HUDEP-2 (cell line): Measurements from ENCODE around the gene COPS7A.

ENCODE experiments used
- DNase-seq, 76 experiments: peaks; one replicate each; lab custom pipeline; 2025; ENCODE audit not compliant: unreplicated experiment in 76 of 76; lab: John Stamatoyannopoulos, UW

The COPS7A gene

DNA sequence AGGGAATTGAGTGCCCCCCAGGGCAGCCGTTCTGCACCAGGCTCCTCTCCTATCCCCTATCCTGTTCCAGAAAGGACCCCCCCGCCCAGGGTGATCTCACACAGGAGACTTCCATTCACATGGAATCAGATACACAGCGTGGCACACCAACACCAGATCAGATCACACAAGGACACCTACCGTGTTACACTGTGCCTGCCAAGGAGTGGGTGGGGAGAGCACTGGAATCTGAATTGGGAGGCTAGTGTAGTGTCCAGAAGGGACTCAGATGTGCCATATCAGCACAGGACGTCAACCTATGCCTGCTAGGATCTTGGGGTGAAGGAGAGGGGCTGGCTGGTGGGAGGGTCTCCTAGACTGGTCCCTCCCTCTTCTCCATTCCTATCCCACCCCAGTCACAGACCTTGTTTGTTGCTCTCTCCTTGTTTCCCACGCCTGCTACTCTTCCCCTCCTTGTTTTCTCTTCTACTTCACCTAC is 44.6 kb downstream of the COPS7A start:
- DNase-seq = peak in 3 of 76 experiments; percentile 12 to 24 (median 13)

DNA sequence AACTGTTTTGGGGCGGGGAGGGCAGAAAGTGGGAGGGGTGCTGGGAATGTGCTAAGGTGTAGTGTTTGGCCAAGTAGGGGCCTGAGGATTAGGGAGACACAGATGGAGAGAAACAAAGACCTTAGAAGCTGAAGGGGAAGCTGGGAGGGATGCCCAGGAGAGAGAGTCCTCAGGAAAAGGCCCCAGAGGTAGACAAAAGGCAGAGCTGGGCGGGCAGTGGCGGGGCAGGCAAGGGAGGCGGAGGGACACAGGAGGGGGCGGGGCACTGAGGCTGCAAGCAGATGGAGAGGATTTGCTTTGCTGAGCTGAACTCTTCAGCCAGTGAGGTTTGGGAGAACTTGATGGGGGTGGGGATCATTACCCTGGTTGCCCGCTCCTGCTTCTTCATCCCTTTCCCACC is 45.1 kb downstream of the COPS7A start:
- DNase-seq = peak in 26 of 76 experiments; percentile 6 to 52 (median 29)

DNA sequence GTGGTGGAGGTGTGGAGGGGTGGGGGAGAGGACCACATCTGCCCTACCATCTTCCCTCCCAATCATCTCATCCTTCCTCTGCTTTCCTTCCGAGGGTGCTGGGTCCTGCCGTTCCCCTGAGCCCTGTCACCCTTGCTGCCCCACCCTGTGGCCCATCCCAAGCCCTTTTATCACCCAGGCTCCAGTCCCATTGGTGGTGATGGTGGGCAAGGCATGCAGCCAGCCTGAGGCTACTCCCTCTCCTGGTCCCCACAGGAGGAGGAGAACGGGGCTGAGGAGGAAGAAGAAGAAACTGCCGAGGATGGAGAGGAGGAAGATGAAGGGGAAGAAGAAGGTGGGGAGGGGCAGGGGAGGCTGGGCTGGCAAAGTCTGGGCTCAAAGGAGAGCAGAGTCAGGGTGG is 45.8 kb downstream of the COPS7A start:
- DNase-seq = peak in 24 of 76 experiments; percentile 7 to 56 (median 23)

DNA sequence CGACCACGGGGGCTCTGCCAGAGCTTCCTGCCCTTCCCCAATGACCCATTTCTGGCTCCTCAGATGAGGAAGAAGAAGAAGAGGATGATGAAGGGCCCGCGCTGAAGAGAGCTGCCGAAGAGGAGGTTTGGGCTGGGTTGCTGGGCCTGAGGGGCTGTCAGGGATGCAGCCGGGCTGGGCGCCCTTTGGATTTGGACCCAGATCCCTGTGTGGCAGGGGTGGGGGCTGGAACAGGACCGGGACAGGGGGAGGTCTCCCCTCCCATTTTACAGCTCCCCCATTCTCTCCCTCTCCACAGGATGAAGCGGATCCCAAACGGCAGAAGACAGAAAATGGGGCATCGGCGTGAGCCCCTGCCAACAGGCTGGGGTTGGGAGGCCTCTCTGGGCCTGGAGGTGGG is 46.2 kb downstream of the COPS7A start:
- no peak for DNase-seq

DNA sequence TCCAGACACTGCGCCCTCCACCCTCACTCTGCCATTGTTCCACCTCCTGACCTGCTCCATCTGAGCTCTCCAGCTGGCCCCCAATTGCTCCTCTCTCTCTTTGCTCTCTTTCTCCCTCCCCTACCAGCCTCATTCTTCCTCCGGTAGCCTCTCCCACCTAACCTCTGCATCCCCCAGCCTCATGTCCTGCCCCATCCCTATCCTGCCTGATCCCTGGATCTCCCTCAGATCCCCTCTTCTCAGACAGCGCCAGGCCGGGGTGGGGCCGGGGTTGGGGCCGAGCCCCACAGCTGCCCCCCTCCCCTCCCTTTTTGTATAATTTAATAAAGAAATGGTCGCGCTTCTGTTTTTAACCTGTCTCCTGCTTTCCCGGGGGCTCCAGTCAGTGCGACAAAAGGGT is 46.8 kb downstream of the COPS7A start:
- DNase-seq = no peak

DNA sequence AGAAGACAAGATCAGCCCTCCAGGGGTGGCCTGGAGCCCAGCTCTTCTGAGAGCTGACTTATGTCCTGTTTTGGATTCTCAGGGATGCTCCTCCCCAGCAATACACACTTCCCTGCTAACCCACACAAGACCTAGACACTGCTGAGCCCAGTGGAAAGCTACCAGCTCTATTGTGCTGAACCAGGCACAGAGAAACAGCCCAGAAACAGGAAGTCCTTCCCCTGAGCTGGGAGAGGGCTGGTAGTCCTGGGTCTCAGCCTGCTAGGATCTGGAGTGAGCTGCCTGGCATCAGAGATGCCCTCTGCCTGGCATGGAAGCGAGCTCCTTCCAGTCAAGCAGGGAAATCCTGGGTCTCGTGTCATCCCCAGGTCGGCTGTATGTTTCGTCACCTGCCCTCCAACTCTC is 47.2 kb downstream of the COPS7A start:
- DNase-seq = no peak

DNA sequence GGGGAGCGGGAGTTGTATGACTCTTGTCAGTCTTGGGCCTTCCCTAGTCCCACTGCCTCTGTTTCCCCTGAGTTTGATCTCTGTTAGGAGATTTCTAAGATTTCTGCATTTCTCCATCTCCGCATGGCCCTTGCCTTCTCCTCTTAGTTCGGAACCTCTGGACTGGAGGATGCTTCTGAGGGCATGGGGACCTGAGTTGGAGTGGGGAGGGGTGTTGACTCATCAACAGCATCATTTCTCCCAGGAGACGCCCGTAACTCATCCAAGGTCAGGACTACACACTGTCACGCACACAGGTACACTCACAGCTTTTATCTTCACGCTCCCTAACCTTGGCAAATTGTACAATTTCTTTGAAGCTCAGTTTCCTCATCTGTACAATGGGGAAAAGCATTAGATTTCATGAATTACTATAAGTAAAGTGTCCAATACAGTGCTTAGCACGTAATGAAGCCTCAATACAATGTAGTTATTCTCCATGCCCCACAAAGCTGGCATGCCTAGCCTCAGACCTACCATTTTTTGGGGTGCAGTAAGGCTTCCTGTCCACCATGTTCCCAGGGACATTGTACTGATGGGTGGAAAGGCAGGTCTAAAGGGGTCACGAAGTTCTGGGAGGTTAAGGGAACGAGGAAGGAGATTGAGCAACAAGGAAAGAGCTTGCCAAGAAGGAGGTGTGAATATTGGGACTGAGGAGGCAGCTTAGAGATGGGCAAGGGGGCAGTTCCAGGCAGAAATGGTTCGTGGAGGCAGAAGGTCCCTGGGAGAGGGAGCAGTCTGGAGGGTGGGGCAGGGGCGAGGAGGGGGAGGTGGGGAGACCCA is 47.9 kb downstream of the COPS7A start:
- DNase-seq = no peak

DNA sequence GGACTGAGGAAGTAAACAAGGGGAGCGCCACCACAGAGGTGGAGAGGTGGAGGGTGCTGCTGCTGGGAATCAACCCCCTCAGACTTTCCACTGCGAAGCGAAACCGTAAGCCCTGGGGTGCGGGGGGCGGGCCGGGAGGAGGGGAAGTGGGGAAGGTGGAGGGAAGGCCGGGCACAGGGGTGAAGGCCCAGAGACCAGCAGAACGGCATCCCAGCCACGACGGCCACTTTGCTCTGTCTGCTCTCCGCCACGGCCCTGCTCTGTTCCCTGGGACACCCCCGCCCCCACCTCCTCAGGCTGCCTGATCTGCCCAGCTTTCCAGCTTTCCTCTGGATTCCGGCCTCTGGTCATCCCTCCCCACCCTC is 48.5 kb downstream of the COPS7A start, which contains the start of gene LAG3:
Gene LAG3 (plus strand): TSS at position 190 of the 365 bp plus-strand sequence. CDS start 333 bp downstream, outside the sequence.
- no peak for DNase-seq

DNA sequence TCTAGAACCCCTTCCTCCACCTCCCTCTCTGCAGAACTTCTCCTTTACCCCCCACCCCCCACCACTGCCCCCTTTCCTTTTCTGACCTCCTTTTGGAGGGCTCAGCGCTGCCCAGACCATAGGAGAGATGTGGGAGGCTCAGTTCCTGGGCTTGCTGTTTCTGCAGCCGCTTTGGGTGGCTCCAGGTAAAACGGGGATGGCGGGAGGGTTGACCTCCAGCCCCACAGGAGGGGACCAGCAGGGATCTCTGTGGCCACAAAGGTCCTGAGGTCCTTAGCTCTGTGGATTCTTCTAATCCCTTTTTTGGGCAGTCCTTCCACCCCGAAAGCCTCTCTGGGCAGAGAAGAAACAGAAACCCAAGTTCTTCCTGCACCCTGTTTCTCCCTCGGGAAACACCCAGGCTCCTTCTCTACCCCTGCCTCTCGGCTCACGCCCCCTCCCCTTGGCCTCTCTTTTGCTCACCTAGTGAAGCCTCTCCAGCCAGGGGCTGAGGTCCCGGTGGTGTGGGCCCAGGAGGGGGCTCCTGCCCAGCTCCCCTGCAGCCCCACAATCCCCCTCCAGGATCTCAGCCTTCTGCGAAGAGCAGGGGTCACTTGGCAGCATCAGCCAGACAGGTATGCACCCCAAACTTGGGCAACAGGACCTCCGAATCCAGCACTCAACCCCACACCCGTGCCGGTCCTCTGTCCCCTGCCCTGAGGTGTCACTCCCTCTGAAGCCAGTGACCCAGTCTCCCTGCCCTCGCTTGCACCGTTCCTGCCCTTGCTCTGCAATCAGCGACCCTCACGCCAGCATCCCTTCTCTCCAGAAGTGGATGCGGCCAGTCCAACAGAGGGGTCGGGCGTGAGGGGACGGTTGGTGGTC is 49.1 kb downstream of the COPS7A start:
- DNase-seq = no peak

DNA sequence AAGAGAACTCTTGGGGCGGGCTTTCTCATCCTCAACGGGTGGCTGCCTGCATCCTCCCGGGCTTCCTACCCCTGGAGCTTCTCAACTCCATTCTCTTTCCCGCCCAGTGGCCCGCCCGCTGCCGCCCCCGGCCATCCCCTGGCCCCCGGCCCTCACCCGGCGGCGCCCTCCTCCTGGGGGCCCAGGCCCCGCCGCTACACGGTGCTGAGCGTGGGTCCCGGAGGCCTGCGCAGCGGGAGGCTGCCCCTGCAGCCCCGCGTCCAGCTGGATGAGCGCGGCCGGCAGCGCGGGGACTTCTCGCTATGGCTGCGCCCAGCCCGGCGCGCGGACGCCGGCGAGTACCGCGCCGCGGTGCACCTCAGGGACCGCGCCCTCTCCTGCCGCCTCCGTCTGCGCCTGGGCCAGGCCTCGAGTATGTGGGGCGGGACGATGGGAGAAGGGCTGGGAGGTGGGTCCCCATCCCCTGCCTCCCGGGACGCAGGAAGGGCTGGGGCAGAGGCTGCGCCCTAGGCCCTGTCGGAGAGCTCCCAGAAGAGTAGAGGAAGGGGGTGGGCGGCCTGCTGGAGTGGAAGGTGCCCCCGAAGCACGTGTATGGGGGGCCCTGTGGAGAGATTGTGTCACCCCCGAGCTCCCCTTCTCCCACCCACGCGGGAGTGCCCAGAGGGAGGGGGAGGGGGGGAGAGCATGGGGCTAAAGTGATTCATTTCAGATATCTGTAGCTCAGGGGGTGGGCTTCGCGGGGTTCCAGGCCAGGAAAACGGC is 49.9 kb downstream of the COPS7A start:
- no peak for DNase-seq

DNA sequence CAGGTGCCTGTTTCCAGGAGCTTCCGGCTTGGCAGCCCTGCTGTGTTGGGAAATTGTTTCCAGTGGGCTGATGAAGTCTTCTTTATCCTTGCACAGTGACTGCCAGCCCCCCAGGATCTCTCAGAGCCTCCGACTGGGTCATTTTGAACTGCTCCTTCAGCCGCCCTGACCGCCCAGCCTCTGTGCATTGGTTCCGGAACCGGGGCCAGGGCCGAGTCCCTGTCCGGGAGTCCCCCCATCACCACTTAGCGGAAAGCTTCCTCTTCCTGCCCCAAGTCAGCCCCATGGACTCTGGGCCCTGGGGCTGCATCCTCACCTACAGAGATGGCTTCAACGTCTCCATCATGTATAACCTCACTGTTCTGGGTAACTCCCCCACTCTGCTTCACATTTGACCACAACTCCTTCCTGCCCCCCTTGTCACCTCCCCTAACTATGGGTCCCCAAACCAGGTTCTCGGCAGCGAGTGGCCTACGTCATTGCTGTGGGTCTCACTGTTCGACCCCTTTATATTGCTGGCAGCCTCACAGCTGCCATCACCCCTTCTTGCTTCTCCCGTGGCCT is 50.7 kb downstream of the COPS7A start:
- DNase-seq = no peak

DNA sequence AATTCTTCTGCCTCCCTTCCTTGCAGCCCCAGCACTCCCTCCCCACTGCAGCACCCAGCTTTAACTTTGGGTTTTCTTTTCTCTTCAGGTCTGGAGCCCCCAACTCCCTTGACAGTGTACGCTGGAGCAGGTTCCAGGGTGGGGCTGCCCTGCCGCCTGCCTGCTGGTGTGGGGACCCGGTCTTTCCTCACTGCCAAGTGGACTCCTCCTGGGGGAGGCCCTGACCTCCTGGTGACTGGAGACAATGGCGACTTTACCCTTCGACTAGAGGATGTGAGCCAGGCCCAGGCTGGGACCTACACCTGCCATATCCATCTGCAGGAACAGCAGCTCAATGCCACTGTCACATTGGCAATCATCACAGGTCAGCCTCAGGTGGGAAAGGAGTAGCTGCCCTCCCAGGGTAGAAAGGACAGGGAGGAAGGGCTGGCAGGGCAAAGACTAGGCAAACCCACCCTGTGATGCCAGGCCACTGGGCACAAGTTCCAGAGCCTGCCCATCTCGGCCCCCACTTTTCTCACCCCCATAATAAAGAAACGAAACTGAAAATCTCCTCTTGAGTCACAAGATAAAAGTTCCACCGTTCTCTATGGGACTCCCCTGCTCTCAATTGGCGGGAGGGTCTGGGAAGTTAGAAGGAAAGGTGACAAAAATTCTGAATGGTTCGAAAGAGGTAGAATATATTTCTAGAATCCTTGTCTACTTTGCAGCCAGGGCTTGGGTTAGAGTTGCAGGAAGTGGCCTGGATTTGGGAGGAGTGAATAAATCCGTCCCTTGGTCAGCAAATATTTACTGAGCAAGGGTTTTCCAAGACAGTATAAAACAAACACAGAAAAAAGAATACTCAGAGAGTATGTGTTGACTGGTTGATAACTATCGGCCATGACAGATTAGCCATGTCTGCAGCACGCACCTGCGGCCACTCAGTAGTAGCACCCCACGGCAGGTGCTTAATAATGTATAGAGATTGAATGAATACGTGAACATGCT is 51.6 kb downstream of the COPS7A start:
- DNase-seq = no peak

DNA sequence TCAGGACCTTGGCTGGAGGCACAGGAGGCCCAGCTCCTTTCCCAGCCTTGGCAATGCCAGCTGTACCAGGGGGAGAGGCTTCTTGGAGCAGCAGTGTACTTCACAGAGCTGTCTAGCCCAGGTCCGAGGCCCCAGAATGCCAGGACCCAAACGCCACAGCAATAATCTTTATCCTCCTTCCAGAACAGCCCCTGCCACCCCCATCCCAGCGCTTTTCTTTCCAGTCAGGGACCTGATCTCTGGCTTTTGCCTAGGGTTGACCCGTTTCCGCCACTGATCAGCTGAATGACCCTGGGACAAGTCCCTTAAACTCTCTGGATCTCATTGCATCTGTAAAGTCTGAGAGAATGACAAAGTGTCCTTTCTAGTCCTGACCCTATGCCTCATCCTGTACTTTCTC is 53.5 kb downstream of the COPS7A start:
- no peak for DNase-seq

DNA sequence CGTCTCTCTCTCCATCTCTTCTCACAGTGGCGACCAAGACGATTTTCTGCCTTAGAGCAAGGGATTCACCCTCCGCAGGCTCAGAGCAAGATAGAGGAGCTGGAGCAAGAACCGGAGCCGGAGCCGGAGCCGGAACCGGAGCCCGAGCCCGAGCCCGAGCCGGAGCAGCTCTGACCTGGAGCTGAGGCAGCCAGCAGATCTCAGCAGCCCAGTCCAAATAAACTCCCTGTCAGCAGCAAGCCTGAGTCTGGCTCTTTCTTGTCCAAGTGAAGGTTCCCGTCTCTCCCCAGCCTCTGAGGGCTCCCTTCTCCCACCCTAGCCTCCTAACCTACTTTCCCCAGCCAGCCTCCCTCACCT is 54.3 kb downstream of the COPS7A start:
- DNase-seq = no peak

DNA sequence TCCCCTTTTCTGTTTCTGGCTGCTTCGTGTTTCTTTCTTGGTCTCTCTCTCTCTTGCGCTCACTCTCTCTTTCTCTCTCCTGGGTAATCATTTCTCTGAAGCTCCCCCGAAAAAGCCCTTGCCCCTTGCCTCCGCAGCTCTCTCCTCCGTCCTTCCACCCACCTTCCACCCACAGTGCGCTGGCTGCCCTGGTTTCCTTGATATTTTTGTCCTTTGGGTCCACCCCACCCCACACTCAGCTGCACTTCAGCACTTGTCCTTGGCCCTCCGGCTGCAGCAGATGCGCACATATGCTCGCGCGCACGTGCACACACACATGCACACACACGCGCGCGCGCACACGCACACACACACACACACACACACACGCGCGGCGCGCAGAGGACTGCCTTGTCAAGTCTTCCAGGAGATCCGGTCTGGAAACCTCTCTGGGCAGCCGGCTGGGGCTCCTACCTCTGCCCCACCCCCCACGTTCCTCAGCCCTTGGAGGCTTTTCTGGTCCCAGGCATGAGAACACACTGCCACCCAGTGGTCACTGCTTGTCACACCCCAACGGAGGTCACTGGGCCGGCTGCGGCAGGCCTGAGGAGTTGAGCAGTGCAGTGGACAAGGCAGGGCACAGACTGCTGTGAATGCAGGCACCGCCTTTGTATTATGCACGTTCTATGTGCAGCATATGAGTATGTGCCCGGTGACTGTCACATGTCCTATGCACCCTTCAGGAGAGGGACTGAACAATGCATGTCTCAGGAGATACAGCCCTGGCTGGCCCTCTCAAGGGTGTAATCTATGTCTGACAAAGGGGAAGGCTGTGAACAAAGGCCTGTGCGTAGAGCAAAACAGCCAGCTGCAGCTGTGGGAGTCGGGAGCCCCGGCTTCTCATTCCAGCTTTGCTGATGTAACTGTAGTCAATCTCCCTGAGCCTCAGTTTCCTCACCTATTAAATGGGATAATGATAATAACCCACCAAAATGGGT is 55.0 kb downstream of the COPS7A start:
- DNase-seq = peak in 74 of 76 experiments; percentile 11 to 93 (median 83)

DNA sequence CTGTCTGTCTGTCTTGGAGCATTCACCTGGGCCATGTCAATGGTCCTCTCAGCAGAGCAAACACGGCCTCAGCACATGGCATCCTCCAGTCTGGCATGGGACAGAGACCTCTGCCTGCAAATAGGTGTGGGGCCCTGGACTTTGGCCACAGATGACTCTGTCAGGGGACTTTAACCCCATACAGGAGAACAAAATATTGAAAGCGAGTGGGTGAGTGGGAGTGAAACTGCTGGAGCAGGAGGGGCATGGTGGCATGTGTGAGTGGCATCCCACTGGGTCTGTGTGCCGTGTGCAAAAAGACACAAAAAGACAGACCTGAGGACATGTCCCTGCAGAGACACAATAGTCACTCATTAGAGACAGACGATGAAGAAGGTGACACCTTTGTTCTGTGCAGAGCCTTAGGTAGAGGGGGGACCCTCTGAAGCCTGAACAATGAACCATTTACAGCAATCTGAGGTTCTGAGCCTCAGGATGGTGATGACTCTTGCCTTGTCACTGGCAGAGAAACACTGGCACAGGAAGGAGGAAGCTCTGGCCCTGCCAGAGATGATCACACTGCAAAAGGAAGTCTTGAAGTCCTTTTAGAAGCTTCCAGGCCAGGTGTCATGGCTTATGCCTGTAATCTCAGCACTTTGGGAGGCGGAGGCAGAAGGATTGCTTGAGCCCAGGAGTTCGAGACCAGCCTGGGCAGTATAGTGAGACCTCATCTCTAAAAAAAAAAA is 56.0 kb downstream of the COPS7A start:
- no peak for DNase-seq

DNA sequence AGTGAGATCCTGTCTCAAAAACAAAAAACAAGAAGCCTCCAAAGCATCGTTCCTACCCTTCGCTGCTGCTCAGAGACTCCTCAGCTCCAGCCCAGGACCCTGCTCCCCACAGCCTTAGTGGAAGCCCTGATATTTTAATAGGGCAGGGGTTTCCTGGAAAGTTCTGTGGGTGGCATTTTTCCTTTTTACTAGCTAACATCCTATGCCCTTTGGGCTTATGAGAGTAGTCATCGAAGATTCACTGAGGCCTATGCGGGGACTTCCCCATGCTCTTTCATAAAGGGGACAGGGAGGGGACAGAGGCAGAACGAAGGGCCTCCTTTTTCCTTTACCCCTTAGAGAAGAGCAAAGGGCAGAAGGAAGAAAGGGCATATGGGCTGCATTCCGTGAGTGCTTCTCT is 56.7 kb downstream of the COPS7A start:
- no peak for DNase-seq
